NCI-H2196 treated with DMSO at 0.1 percent for 48 hours (cell line): ENCODE measurements around the gene CNST.
"Not testable (repeated sequence)": the region's sequence is repeated elsewhere in the genome, so short reads cannot be mapped to it uniquely, and the experiment has no call there.

Experiments used
- DNase-seq: peaks from one replicate; lab custom pipeline; 2025; ENCODE audit not compliant: unreplicated experiment; lab: John Stamatoyannopoulos, UW

The CNST gene

GRCh38 chr1:246617768-246618167 lies 51.5 kb downstream of the CNST start:
- no peak for DNase-seq

GRCh38 chr1:246618240-246618808 lies 52.1 kb downstream of the CNST start:
- no peak for DNase-seq

- DNase-seq = no peak
These were observed 55.9 kb downstream of the CNST start for GRCh38 chr1:246622035-246622652.

- no peak for DNase-seq
These were observed 57.8 kb downstream of the CNST start for GRCh38 chr1:246624091-246624490.

- no peak for DNase-seq
These were observed 62.8 kb downstream of the CNST start for GRCh38 chr1:246629030-246629429.

GRCh38 chr1:246629976-246630375 lies 63.7 kb downstream of the CNST start:
- no peak for DNase-seq

- DNase-seq = no peak
These were observed 65.2 kb downstream of the CNST start for GRCh38 chr1:246631426-246631825.

GRCh38 chr1:246632281-246633168 lies 66.3 kb downstream of the CNST start:
- no peak for DNase-seq

- DNase-seq = not testable (repeated sequence)
These were observed 68.4 kb downstream of the CNST start for GRCh38 chr1:246634659-246635058.

- DNase-seq = no peak
These were observed 72.8 kb downstream of the CNST start for GRCh38 chr1:246638941-246639655.

- no peak for DNase-seq
These were observed 73.5 kb downstream of the CNST start for GRCh38 chr1:246639732-246640131.

- no peak for DNase-seq
These were observed 74.5 kb downstream of the CNST start for GRCh38 chr1:246640747-246641146.

GRCh38 chr1:246641394-246641793 lies 75.1 kb downstream of the CNST start:
- DNase-seq = no peak

- no peak for DNase-seq
These were observed 76.5 kb downstream of the CNST start for GRCh38 chr1:246642719-246643118.

- DNase-seq = no peak
These were observed 80.9 kb downstream of the CNST start for GRCh38 chr1:246647113-246647512.

- no peak for DNase-seq
These were observed 81.3 kb downstream of the CNST start for GRCh38 chr1:246647513-246647912.

- no peak for DNase-seq
These were observed 84.9 kb downstream of the CNST start for GRCh38 chr1:246651012-246651695.

GRCh38 chr1:246658567-246658966 lies 92.3 kb downstream of the CNST start:
- no peak for DNase-seq

GRCh38 chr1:246659594-246660140 lies 93.4 kb downstream of the CNST start:
- DNase-seq = no peak

- no peak for DNase-seq
These were observed 95.2 kb downstream of the CNST start for GRCh38 chr1:246661451-246661850.

GRCh38 chr1:246667773-246668172 lies 101.5 kb downstream of the CNST start:
- DNase-seq = no peak
